Prostate gland (tissue), 2 donors: ENCODE results near the gene NOD2. TPM values are rescaled to one million over a fixed set of nuclear protein-coding genes. Genes with fewer than 3 reads are reported as not detected.

Experiments used
- DNase-seq: peaks from one replicate; pipeline ENCODE4 v3.0.0-alpha.2; 2019; ENCODE audit warnings: low spot score
- H3K27ac ChIP-seq, 2 donors: fragments of 200-600 bp; sonication (generic); 2 replicates each; pipeline ENCODE4 v1.5.1; 2017 to 2019
- H3K27me3 ChIP-seq: fragments of 200-600 bp; sonication (generic); replicated peaks from 2 replicates; pipeline ENCODE4 v1.5.1; 2019; ENCODE audit not compliant: insufficient read depth
- H3K36me3 ChIP-seq, 2 donors: fragments of 200-600 bp; sonication (generic); 1 replicate in 1 of 2; 2 replicates in 1 of 2; pipeline versions ENCODE4 v1.5.1 to v1.8.1; 2017 to 2019
- H3K4me1 ChIP-seq: fragments of 200-600 bp; sonication (generic); replicated peaks from 2 replicates; pipeline ENCODE4 v1.5.1; 2019
- H3K4me3 ChIP-seq, 2 donors: fragments of 200-600 bp; sonication (generic); 2 replicates each; pipeline ENCODE4 v1.5.1; 2017 to 2019
- H3K9me3 ChIP-seq: fragments of 200-600 bp; sonication (generic); 2 replicates; pipeline ENCODE4 v1.5.1; 2017
- POLR2A ChIP-seq: fragments of 450-650 bp; IDR thresholded peaks from one replicate; pipeline ENCODE4 v1.6.1; 2016; ENCODE audit warnings: antibody characterized with exemption, mild to moderate bottlenecking
- POLR2AphosphoS5 ChIP-seq: sonication (generic); formaldehyde crosslinking; IDR thresholded peaks from one replicate; pipeline ENCODE4 v1.6.1; 2017; ENCODE audit warnings: antibody characterized with exemption
- WGBS: methylation state at CpG from one replicate; pipeline ENCODE4 v1.1.5; 2018; 5-methylcytosine and 5-hydroxymethylcytosine counted together
- intact Hi-C: fragments of 100-400 bp; cut with DNase I; formaldehyde crosslinking; loops from one replicate; pipeline ENCODE4 v1.14.2; 2022
- total RNA-seq, 2 donors: library from RNA; depleted of rRNA; stranded (reverse); fragments of >200 nt; gene quantifications; one replicate each; pipeline ENCODE4 v1.1.0, GENCODE V29; 2016
- TF ChIP-seq, protein P1 (sequence below), 4 experiments: fragments of 200-600 bp in 2 of 4; fragments of 450-650 bp in 2 of 4; sonication (generic) in 2 of 4; IDR thresholded peaks; 1 replicate in 3 of 4; 2 replicates in 1 of 4; pipeline ENCODE4 v1.5.1; 2016 to 2019; ENCODE audit warnings: antibody characterized with exemption in 4 of 4, mild to moderate bottlenecking in 2 of 4, moderate library complexity in 2 of 4

Gene NOD2
- total RNA-seq, 2 donors from 2014 or later: 2.8 to 5.6 TPM

DNA sequence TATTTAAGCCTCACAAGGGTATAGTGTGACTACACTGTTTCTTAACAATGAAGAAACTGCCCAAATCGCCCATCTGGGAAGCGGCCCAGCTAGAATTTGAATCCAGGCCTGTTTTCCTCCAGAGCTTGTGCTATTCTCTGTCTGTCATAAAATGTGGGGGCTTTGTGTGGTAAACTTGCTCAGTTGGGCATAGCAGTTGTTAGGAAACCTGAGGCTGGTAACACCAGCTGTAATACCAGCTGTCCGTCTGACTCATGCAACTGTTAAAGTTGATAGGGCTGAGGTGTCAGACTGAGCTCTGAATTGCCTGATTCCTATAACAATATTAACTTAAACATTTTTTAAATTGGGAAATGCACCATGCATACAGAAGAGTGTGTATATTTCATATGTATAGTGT lies 9.3 kb downstream of the NOD2 start:
- H3K9me3 ChIP-seq: no peaks in the 10 kb centered on the region
- WGBS: 95% methylated on average over 3 of the region's 3 CpGs
- no peak overlapping the region for H3K27ac ChIP-seq
- intact Hi-C loops: no loop called here
- H3K4me3 ChIP-seq: no peak overlapping the region
- H3K36me3 ChIP-seq: no peaks in the 10 kb centered on the region
- DNase-seq: no peak
- TF ChIP-seq, protein P1, sequence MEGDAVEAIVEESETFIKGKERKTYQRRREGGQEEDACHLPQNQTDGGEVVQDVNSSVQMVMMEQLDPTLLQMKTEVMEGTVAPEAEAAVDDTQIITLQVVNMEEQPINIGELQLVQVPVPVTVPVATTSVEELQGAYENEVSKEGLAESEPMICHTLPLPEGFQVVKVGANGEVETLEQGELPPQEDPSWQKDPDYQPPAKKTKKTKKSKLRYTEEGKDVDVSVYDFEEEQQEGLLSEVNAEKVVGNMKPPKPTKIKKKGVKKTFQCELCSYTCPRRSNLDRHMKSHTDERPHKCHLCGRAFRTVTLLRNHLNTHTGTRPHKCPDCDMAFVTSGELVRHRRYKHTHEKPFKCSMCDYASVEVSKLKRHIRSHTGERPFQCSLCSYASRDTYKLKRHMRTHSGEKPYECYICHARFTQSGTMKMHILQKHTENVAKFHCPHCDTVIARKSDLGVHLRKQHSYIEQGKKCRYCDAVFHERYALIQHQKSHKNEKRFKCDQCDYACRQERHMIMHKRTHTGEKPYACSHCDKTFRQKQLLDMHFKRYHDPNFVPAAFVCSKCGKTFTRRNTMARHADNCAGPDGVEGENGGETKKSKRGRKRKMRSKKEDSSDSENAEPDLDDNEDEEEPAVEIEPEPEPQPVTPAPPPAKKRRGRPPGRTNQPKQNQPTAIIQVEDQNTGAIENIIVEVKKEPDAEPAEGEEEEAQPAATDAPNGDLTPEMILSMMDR (IDR thresholded peaks at IDR 0.05): no peak
- TF ChIP-seq POLR2AphosphoS5 (no peak), POLR2A (no peak)
- H3K4me1 ChIP-seq: no peaks in the 10 kb centered on the region
- no peaks in the 10 kb centered on the region for H3K27me3 ChIP-seq

DNA sequence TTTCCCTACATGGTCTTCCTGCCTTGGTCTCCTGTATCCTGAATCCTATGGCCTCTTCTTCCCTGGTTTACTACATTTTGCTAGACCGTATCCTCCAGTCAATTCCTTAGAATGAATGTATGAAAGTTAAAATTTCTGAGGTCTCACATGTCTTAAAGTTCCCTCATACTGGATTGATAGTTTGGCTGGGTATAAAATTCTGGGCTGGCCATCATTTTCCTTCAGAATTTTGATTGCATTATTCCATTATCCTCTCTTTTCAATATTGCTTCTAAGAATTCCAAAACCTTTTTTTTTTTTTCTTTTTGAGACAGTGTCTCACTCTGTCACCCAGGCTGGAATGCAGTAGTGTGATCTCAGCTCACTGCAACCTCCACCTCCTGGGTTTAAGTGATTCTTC lies 10.8 kb downstream of the NOD2 start:
- 97% methylated on average over 1 of the region's 1 CpG for WGBS
- H3K9me3 ChIP-seq: no peaks in the 10 kb centered on the region
- no peaks in the 10 kb centered on the region for H3K4me1 ChIP-seq
- H3K36me3 ChIP-seq: no peaks in the 10 kb centered on the region
- H3K27me3 ChIP-seq: no peaks in the 10 kb centered on the region
- no peak for DNase-seq
- H3K4me3 ChIP-seq: no peak overlapping the region
- no peak overlapping the region for H3K27ac ChIP-seq
- no peak for TF ChIP-seq POLR2AphosphoS5
- TF ChIP-seq, protein P1 (IDR thresholded peaks at IDR 0.05): no peak
- intact Hi-C loops: no loop called here

DNA sequence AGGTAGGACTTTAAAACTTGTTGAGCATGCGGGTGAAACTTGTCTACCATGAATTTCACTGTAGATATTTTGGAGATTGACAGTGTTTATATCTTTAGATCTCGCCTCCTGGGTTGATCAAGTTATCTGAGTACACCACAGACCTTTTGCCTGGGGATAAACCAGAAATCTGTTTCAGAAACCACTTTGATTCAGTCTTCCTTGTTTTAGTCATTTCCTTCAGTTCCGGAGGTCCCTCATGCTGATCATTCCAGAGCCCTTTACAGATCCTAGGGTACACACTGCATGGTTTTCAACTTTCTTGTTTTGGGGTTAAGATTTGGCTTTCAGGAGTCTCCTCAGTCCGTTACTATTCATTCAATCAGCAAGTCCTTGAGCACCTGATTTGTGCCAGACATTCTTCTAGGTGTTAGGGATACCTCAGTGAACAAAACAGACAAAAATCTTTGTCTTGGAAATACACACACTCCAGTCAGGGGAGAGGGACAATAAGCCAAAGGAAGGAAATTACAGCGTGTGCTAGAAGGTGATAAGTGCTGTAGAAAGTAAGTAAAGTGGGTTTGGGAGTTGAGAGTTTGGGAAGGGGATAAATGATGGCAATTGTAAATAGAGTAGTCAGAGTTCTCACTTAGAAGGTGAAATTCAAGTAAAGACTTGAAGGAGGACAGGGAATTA lies 12.2 kb downstream of the NOD2 start:
- Histone ChIP-seq H3K36me3 (no peaks in the 10 kb centered on the region), H3K4me3 (no peak overlapping the region), H3K9me3 (no peaks in the 10 kb centered on the region), H3K27ac (peak overlapping the region in 1 of 2 donors; percentile 48), H3K4me1 (no peaks in the 10 kb centered on the region), H3K27me3 (no peaks in the 10 kb centered on the region)
- WGBS: 61% methylated on average over 5 of the region's 5 CpGs
- TF ChIP-seq POLR2A (no peak), POLR2AphosphoS5 (no peak)
- TF ChIP-seq, protein P1 (IDR thresholded peaks at IDR 0.05): no peak
- DNase-seq: no peak
- intact Hi-C loops: no loop called here

DNA sequence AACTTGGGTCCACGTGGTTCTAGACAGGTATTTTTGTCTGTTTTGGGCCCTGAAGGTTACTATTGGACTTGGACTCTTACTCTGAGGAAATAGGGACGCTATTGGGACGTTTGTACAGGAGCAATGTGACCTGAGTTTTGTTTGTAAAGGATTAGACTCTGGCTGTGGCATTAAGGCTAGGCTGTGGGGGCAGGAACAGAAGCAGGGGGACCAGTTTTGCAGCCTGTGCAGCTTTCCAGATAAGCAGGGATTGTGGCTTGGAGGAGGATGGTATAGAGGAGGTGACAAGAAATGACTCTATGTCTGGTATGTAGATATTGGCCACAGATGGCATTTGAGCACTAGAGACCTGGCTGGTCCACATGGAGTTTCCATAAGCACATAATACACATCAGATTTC lies 12.8 kb downstream of the NOD2 start:
- no peaks in the 10 kb centered on the region for H3K27me3 ChIP-seq
- no peaks in the 10 kb centered on the region for H3K36me3 ChIP-seq
- no peak for DNase-seq
- H3K9me3 ChIP-seq: no peaks in the 10 kb centered on the region
- no peaks in the 10 kb centered on the region for H3K4me1 ChIP-seq
- H3K27ac ChIP-seq: peak overlapping the region in 1 of 2 donors; percentile 48
- H3K4me3 ChIP-seq: no peak overlapping the region
- TF ChIP-seq, protein P1 (IDR thresholded peaks at IDR 0.05): no peak
- TF ChIP-seq POLR2AphosphoS5 (no peak), POLR2A (no peak)
- intact Hi-C loops: no loop called here
- 39% methylated on average over 3 of the region's 3 CpGs for WGBS

DNA sequence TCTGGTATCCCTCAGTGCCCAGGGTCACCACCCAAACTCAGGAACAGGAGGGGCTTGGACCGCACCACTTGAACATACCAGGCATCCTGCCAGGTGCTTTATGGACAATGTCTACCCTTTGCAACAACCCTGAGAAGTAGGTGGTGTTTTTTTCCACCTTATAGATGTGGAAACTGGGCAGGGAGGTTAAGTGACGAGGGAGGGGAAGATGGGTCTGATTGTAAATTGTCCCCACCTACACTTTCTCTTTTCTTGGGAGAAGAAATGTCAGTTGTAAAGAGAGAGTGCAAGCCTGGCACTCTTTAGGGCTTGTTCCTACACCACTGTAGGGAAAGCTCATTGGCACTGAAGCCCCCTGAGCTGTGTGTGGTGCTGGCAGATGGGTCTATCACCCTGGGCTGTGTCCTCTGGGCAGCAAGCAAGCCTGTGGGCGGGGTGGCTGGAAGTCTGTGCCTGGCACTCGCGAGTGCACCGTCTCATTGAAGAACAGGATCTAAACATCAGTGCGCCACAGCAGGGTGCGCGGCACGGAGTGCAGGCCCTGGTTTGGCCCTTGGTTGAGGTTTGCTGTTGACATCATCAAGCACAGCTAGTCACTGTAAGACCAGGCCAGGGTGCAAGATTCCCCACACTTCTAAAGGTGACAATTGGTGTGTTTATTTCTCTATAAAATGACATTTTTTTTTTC lies 15.1 kb downstream of the NOD2 start:
- Histone ChIP-seq H3K9me3 (no peaks in the 10 kb centered on the region), H3K27ac (no peak overlapping the region), H3K4me1 (no peaks in the 10 kb centered on the region), H3K27me3 (no peaks in the 10 kb centered on the region), H3K4me3 (no peak overlapping the region), H3K36me3 (no peaks in the 10 kb centered on the region)
- intact Hi-C loops: no loop called here
- WGBS: 85% methylated on average over 10 of the region's 10 CpGs
- DNase-seq: no peak
- TF ChIP-seq, protein P1 (IDR thresholded peaks at IDR 0.05): no peak
- TF ChIP-seq POLR2A: no peak
- no peak for TF ChIP-seq POLR2AphosphoS5
